HG02678 (cell line): Measurements from ENCODE around the gene COX18.

Experiments
- ATAC-seq: cut with Tn5 transposase; IDR thresholded peaks from one replicate; pipeline ENCODE4 v1.9.1; 2021; ENCODE audit warnings: mild to moderate bottlenecking, moderate library complexity; ENCODE audit not compliant: unreplicated experiment

COX18 gene, protein sequence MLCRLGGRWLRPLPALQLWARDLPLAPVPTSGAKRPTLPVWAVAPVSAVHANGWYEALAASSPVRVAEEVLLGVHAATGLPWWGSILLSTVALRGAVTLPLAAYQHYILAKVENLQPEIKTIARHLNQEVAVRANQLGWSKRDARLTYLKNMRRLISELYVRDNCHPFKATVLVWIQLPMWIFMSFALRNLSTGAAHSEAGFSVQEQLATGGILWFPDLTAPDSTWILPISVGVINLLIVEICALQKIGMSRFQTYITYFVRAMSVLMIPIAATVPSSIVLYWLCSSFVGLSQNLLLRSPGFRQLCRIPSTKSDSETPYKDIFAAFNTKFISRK

DNA sequence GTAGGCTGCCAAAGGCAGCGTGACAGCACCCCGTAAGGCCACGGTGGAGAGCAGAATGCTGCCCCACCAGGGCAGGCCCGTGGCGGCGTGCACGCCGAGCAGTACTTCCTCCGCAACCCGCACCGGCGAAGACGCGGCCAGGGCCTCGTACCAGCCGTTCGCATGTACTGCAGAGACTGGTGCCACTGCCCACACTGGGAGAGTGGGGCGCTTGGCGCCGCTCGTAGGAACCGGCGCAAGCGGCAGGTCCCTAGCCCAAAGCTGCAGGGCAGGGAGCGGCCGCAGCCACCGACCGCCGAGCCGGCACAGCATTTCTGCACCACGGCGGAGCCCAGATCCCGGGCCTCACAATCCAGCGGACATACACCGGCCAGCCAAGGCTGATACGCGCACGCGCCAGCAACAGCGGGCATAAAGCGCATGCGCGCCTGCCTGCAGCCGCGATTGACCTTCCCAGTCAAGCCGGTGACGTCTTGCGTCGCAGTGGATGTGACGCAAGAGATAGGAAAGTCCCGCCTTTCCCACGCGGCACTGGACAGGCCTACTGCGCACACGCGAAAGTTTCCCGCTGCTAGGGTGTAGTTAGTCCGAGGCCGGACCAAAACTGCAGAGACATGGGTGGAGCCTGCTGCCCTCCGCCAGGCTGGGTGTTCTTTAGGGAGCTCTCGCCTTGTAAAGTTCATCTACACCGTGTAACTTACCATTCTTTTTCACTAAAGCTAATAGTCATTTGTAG is at the start of gene COX18:
Gene COX18 (minus strand): TSS at position 379 of the 736 bp plus-strand sequence. CDS start 67 bp downstream, at position 312.
- ATAC-seq, result peak; percentile 84

DNA sequence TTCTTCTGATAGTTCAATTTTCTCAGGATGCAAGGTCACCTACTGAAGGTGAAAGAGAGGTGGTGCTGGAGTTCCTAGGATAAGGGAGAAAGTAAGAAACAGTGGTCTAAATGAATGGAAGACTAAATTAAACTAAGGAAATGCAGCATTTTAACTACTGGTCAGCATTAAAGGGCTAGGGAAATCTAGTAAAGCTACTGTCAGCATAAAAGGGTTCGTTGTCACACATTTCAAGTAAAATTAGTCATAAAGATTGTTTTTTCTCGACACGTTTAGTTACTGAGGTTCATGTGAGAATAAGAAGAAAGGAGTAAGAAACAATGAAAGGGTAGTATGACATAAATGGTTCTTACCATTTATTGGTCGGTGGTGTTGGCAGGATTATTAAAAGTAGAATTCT is 40.0 kb upstream of the COX18 start:
- ATAC-seq, result no peak

DNA sequence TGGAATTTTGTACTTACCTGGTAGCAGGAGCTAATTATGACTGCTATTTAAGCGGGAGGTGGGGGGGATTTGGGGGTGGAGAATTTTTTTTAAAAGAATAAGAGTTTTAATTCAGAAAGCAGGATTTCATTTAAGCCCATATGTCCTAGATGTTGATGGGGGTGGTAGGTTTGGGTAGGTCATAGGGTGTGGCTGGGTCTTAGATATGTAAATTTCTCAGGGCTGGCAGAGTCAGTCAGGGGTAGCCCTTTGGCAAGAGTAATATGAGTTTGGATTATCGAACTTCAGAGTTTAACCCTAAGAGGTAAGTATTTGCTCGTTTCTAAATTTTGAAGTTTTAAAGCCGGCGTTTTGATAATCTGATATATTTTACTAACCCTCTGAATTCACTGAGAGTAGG is 35.2 kb upstream of the COX18 start:
- ATAC-seq, result no peak

DNA sequence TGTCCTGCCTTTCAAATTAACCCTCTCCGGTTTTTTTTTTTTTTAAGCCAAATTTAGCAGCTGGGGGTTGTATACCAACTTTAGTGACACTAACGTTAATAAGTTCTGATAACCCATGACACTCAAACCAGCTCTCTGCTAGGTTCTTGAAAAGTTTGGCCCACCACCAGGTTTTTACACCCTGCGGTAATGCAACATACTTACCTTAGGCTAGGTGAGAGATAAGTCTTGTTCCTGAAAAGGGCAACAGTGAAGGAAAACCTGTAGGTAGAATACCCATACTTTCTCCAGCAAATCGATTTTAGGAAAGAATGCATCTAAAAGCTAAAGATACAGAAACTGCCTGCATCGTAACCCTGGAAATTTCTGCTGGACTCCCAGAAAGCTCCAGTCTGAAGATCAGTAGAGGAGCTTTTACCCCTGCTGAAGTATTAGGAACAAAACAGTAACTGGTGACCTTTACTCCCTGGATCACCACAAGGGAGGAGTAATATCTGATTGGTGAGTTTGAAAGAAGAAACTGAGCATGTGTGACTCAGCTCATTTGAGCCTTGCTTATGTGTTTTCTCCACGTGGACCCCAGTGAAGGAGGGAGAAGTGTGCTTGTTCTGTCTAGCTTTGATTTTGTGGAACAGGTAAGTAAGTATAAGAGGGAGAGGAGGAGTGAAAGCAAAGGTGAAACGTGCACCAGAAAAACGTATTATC is 34.4 kb upstream of the COX18 start:
- no peak for ATAC-seq

DNA sequence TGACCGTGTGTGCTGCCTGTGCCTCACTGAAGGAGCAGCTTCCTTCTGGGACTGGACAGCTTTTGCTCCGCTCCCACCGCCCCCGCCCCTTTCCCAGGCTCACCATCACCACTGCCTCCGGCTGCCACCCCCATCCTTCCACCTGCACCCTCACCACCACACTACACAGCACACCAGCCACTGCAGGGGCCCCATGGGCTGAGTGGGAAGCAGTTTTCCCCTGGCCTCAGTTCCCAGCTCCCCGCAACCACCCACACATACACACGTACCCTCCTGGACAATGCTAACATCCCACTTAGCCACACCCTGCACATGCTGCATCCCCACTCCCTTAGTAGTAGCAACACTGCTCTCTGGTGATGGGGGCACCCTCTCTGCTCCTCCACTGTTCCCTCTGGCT is 29.6 kb upstream of the COX18 start:
- ATAC-seq, result no peak

DNA sequence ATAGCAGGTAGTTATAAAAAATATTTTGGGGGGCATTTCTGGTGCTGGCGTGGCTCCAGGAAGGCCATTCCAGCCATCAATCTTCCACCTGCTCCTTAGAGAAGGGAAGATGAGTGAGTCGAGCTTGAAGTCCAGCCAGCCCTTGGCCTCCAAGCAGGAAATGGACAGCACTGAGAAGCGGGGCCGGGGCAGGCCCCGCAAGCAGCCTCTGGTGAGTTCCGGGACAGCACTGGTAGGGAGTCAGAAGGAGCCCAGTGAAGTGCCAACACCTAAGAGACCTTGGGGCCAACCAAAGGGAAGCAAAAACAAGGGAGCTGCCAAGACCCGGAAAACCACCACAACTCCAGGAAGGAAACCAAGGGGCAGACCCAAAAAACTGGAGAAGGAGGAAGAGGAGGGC is 29.2 kb upstream of the COX18 start:
- no peak for ATAC-seq

DNA sequence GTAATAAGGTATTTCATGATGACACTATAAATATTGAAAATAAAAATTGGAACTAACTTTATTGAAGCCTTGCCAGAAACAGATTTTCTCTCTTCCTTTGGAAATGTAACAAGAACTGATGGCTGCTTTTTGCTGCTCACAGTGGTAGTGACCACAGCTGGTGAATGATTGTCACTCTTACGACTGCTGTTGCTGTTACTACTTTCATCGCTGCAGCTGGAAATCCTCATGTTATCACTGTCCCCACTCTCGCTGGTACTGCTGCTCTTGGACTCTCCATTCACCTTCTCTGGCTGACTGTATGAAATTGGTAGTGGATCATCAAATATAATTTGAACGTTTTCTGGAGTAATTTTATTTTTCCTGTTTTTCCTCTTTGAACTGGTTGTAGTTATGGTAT is 28.5 kb upstream of the COX18 start:
- no peak for ATAC-seq

DNA sequence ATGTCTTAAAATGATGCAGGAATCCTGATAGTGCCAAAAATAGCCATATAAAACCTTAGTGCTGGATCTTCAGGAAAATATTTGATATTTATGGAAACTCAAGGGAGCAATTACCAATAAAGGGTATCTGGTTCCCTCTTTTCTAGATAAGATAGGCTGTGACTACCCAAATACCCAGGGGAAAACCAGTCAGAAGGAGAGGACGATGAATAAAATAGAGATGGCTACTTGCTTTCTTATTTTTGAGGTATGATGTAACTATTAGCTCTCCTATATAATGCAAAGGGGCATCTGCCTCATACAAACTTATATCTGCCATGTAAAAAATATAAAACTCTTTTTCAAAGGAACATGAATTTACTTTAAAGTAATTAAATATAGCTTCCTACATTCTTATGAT is 23.4 kb upstream of the COX18 start:
- ATAC-seq, result no peak

DNA sequence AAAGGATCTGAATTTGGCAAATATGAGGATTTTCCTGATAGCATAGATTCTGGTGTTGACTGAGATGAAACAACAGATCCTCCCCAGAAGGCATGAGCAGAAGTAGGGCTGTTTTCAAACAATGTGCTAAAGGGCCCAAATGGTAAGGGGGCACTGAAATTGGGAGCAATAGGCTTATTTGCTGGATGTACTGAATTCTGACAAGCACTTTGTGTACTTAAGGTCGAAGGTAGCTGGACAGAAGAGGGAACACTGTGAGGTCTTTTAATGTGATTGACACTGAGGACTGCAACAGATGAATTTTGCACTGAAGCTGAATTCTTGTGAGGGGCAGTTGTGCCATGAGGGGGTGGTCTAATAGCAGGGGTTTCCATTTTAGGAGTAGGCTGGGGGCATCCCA is 21.2 kb upstream of the COX18 start:
- no peak for ATAC-seq

DNA sequence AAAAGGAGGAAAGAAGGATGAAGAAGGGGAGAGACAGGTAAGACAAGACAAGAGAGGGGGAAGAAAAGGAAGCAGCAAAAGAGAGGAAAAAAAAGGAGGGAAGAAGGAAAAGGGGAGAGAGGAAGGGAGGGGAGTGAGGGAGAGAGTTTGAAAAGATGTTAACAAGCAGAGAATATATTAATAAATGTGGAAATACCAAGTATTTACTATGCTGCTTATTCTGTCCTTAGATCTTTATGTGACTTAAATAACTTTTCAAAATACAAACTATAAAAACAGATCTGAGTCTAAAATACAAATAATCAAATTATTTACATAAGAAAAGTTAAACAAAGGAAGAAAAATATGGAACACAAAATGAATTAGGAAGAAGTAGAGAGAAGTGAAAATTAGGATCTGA is 18.4 kb upstream of the COX18 start:
- no peak for ATAC-seq

DNA sequence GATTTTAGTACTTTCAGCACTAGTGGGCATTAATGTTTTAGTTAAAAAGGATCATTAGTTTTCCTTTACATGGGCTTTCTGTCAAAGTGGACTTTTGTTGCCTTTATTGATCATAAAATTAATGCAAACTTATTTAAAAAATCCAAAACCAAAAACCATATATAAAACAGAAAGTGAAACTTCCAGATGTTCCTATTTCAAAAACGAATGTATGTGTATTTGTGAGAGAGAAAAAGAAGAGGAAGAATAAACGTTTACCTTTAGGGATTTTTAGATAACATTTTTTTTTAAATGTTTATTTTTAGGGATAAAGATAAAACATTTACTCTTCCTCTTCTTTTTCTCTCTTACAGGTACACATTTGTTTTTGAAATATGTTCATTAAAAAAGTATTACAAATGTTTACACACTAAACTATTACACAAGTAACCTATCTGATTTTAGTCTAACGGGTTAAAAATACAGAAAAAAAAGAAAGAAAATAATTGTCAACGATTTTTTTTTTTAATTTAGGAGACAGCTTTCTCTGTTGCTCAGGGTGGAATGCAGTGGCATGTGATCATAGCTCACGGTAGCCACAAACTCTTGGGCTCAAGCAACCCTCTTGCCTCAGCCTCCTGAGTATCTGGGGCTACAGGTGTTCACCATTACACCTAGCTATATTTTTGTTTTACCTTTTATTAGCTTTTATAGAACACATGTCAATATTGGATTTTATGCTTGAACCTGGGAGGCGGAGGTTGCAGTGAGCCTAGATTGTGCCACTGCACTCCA is 16.8 kb upstream of the COX18 start:
- ATAC-seq, result no peak

DNA sequence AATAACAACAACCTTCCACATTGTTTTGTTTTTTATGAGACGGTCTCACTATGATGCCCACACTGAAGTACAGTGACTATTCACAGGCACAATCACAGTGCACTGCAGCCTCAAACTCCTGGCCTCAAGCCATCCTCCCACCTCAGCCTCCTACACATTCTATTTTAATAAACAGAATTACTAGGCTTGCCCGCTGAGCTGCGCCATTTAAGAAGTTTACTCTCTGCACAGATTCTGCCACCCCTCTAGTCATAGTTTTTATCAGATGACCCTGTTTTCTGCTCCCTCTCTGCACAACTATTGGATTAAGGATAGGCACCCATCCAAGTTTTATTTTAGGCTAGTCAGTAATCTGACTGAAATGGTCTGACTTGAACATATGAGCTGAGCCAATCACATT is 11.3 kb upstream of the COX18 start:
- no peak for ATAC-seq

DNA sequence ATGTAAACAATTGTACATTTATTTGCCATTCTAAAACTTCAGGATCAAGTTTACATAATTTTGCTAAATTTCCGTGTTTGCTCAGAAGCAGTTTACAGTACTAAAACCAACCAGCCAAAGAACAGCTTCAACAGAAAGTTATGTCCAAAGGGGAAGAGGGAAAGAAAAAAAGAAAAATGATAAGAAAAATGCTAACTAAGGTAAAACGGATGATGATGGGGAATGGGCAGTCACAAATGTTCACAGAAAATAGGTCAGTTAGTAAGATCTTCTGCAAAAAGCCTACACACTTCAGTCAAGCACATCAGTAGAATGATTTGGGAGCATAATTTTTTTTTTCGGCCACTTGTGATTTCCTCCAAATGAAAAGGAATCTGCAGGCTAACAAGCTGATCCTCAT is 6.3 kb upstream of the COX18 start:
- ATAC-seq, result no peak

DNA sequence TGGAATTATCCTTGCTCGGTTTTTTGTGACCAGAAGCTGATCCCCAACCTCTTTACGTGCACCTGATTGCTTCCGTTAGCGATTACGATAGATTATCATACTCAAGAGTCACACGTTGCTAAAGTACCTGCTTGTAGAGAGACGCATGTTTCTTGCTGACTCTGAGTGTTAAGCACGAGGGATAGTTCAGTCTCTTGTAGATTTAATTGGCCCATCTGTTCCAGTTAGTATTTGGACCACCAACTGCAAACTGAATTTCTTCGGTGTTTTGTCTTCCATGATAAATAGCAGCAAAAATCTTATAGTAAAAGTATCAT is 516 bp upstream of the COX18 start:
- peak; percentile 9 for ATAC-seq

DNA sequence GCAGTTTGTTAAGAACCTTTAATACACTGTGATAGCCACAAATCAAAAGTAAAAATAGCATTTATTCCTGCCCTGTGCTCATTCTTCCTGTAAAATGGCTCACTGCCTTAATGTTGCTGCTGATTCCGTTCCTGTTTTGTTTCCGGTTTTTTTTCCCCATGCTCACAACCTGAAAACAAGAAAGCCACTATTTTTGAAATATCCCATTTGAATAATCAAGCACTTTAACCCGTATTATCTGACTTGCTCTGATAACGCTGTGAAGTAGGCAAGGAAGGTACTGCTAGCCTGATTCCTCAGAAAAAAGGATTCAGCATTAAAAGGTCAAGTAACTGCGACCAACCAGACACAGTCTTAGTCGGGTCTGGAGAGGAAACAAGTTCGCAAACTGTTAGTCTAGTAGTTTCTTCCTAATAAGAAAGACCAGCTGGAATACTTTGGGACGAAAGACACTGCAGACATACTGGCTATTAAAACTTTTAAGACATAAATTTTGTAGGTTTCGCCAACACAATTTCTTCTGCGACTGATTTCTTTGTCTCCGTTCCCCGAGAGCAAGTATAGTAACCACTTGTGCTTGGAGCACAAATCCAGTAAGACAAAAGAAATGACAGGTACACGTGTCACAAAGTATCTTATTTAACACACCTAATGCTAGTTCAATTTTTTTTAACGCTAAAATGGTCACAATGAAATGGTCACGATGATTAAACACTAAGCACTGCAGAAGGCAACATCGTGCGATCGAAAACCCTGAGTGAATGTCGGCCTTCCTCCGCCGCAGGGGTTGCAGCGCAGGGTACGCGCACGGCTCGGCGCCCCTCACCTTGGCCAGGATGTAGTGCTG is 802 bp downstream of the COX18 start:
- peak; percentile 1 for ATAC-seq

DNA sequence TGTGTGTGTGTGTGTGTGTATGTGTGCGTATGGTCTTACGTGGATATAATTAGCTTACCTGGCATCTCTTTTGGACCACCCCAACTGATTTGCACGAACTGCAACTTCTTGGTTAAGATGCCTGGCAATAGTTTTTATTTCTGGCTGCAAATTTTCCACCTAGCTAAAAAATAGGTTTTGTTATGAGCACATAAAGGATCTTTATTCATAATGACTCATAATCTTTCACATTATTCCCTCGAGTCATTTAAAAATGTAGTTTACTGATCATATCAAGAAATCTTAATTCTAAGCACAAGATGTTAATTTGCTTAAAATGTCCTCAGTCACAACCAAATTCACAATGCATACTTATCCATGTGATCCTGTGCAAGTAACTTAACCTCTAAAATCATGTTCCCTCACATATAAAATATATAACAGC is 1.5 kb downstream of the COX18 start:
- ATAC-seq, result no peak

DNA sequence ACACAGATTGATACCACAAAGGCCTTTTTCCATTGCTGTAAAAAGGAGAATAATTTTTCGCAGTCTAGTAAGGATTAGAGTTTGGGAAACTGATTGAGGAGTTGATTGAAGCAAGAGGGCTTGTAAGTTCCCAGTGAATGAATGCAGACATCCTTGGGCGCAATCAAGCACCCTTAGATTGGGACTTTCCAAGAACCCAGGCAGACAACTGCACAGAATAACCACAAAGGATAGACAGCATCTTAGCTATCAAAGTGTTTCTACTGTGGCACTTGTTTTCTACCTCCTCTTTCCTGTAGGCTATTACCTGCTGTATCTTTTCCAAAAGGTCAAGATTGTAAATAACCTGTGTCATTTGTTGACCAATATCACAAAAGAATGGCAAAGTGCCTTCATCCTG is 2.6 kb downstream of the COX18 start:
- ATAC-seq, result no peak

DNA sequence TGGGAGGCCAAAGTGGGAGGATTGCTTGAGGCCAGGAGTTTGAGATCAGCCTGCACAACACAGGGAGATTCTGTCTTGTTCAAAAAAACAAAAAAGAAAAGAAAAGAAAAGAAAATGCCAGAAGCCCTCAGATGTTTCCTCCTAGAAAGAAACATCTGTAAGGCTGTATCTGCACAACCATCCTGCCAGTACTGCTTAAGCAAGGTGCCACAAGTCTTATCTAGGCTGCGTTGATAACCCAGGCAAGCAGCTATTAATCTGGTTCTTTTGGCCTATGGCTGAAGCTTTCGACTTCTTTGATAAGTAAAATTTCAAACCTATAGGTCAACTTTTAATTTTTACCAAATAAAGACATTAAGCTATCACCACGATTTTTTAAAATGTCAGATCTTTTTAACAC is 3.1 kb downstream of the COX18 start:
- no peak for ATAC-seq

DNA sequence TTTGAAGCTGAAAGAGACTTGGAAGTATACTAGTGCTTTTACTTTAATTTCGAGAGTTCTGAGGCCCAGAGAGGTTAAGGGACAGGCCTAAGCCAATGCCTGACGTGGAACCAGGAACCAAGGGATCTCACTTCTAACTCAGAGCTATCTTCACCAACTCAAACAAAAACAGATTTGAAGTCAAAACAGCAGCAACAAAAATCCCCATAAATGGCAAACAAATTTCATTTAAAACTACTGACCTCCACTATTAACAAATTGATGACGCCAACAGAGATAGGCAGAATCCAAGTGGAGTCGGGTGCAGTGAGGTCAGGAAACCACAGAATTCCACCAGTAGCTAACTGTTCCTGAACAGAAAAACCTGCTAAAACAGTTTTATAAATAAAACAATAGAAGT is 5.0 kb downstream of the COX18 start:
- no peak for ATAC-seq

DNA sequence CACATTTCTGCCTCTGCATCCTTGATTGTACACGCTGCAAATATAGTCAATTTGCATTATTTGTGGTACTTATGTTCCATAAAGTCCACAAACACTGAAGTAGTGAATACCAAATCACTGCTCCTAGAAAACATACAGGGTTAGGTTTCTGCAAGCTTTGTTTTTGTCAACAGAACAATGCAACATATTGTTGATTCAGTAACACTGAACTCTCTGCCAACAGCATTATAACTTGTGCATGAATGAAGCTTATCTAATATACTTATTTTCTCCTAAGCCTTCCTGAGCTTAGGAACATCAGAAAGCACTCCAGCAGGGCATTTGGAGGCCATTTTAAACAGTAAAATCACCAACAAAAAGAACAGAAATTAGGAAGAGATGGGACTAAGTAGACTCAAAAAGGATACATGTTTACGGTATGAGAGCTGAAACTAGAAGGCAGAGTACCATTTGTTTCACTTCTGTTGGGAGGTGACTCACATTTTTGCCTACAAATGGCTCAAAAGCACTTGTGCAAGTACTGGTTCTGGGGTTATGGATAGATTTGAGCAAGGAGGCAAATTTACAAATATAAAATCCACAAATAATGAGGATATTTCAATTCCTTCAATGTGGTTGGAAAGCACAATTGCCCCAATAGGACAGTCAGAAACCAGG is 14.1 kb downstream of the COX18 start:
- peak; percentile 90 for ATAC-seq
